Measurements from ENCODE around the gene LRRC59.
A peak's percentile ranks its signal among the peaks of the same experiment; 100 is the strongest.
"Not testable (repeated sequence)": the region's sequence is repeated elsewhere in the genome, so short reads cannot be mapped to it uniquely, and the experiment has no call there.

LRRC59 gene

GRCh38 chr17:50424246-50424995 is 27.1 kb upstream of the LRRC59 start:
- DNase-seq = no peak

GRCh38 chr17:50423553-50424159 is 26.3 kb upstream of the LRRC59 start:
- DNase-seq = peak; percentile 18

- DNase-seq = no peak
These were observed 25.4 kb upstream of the LRRC59 start for GRCh38 chr17:50422738-50423137.

GRCh38 chr17:50421308-50422051 is 24.2 kb upstream of the LRRC59 start:
- no peak for DNase-seq

GRCh38 chr17:50420419-50421112 is 23.2 kb upstream of the LRRC59 start:
- no peak for DNase-seq

GRCh38 chr17:50419577-50419976 is 22.3 kb upstream of the LRRC59 start:
- DNase-seq = not testable (repeated sequence)

GRCh38 chr17:50414808-50415207 is 17.5 kb upstream of the LRRC59 start:
- DNase-seq = no peak

GRCh38 chr17:50412188-50412732 is 14.9 kb upstream of the LRRC59 start:
- DNase-seq = no peak

- DNase-seq = no peak
These were observed 10.6 kb upstream of the LRRC59 start for GRCh38 chr17:50407921-50408320.

GRCh38 chr17:50406578-50406977 is 9.3 kb upstream of the LRRC59 start:
- no peak for DNase-seq

- DNase-seq = not testable (repeated sequence)
These were observed 8.0 kb upstream of the LRRC59 start for GRCh38 chr17:50405351-50405750.

- DNase-seq = not testable (repeated sequence)
These were observed 2.3 kb upstream of the LRRC59 start for GRCh38 chr17:50399591-50399990.

GRCh38 chr17:50398672-50399071 is 1.3 kb upstream of the LRRC59 start:
- DNase-seq = not testable (repeated sequence)

- DNase-seq = no peak
These were observed 579 bp upstream of the LRRC59 start for GRCh38 chr17:50397919-50398285.

- DNase-seq = peak; percentile 47
These were observed 837 bp downstream of the LRRC59 start for GRCh38 chr17:50396261-50397110.

- DNase-seq = no peak
These were observed 2.6 kb downstream of the LRRC59 start for GRCh38 chr17:50394711-50395110.

GRCh38 chr17:50393700-50394099 is 3.6 kb downstream of the LRRC59 start:
- DNase-seq = no peak

GRCh38 chr17:50392621-50393020 is 4.7 kb downstream of the LRRC59 start:
- no peak for DNase-seq

- DNase-seq = no peak
These were observed 7.8 kb downstream of the LRRC59 start for GRCh38 chr17:50389534-50389933.

- DNase-seq = no peak
These were observed 8.6 kb downstream of the LRRC59 start for GRCh38 chr17:50388728-50389127.

- DNase-seq = no peak
These were observed 10.8 kb downstream of the LRRC59 start for GRCh38 chr17:50386510-50386909.

GRCh38 chr17:50382931-50383330 is 14.4 kb downstream of the LRRC59 start:
- DNase-seq = no peak
